Putamen (tissue), 1 donor: ENCODE data around the gene TCERG1L.
A peak's percentile ranks its signal among the peaks of the same experiment; 100 is the strongest.
"Not testable (repeated sequence)": the region's sequence is repeated elsewhere in the genome, so short reads cannot be mapped to it uniquely, and the experiment has no call there.

Source experiments
- DNase-seq: peaks from one replicate; pipeline ENCODE4 v3.0.0-alpha.2; 2016; ENCODE audit warnings: low spot score

TCERG1L gene

DNA sequence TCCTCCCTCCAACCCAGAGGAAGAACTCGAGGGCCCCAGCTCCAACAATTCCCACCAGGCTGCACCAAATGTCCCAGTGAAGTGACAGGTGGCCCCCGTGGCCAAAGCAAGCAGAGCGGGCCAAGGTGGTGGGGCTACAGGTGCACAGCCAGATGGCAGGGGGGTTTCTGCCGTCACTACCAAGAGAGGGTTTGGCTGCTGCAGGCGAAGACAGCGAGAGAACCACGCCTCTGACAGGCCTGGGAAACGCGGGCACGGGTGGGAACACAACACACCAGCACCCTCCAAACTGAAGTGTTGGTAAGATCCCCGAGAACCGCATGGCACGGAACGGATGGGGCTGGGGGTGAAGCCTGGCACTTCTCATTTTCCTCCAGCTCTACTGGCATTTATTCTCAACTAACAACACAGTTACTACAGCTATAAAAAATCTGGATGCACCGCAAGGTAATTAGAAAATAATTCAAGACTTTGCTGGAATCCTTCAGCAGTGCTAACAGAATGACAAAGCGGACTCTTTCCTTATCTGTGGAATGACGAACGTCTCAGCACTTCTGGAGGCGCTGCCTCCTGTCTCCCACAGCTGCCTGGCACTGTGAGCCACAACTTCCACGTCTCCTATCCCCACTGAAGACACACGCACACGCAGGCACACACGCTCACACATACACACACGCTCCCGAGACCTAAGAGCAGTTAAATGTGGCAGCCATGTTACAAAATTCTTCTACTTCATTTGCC lies 167.9 kb downstream of the TCERG1L start:
- peak; percentile 8 for DNase-seq

DNA sequence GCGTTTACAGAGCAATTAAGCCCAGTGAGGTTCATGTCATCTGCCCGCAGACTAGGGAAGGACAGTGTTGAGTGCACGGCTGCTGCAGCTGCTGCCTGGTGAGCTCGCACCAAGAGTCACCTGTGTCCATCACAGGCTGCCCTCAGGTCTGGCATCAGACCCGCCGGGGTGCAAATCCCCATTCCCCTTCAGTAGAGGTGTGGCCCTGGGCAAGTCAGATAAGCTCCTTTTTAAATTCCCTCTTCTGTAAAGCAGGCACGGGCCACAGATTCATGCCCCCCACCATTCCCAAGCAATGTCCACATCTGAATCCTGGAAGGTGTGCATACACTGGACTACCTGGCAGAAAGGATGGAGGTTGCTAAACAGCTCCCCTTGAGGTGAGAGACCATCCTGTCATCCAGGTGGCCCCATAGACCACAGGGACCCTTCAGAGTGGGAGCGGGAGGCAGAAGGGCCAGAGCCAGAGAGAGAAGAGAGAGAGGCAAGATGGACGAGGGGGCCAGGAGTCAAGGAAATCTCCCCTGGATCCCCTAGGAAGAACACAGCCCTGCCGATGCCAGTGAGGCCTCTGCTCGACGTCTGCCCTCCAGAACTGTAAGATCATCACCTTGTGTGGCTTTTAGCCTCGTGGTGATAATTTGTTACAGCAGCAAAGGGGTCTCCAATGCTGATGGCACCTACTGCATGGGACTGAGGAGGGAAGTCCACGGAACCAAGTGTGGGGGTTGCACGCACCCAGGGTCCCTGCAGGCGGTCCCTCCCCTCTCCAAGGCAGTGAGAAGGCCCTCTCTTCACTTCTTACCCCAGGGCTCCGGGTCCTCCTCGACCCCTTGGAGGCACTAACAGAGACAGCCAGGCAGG lies 168.8 kb downstream of the TCERG1L start:
- DNase-seq: no peak

DNA sequence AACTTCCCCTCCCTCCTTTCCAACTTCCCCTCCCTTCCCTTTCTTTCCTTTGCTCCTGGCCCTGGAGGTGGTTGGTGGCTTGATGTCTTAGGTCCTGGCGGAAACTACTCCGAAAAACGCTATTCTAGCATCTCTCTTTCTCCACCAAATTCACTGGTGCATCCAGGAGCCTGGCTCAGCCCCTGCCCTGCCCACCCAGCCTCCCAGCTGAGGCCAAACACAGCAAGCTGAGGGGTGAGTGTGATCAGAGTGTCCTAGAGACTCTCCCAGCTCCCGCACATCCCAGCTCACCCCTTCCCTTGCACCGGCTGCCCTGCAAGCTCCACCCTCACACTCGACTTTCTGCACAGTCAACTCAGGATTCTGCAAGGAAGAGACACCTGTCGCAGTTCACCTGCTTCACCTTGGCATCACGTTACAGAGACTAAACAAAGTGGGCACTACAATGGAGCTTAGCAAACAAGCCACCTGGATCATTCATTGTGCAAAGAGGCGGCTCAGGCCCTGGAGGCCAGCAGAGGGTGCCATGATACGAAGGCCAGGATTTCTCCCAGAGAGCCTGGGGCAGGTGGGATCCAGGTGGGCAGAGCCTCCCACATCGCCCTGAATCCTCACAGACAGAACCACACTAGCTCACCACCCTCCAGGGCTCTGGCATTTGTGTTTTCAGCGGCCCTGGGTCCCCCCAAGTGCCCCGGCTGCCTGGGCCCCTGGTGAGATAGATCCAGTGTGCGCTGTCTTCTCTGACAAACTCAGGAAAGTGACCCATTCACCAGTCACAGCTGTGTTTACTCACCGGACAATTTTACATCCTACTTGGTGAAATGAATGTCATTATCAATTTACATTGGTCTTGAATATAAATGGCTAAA lies 169.6 kb downstream of the TCERG1L start:
- no peak for DNase-seq

- no peak for DNase-seq
Observed at GRCh38 chr10:131141207-131141606, 170.3 kb downstream of the TCERG1L start.

- no peak for DNase-seq
Observed at GRCh38 chr10:131140606-131141005, 170.9 kb downstream of the TCERG1L start.

GRCh38 chr10:131137223-131137622 lies 174.3 kb downstream of the TCERG1L start:
- no peak for DNase-seq

- not testable (repeated sequence) for DNase-seq
Observed at GRCh38 chr10:131136336-131136735, 175.2 kb downstream of the TCERG1L start.

DNA sequence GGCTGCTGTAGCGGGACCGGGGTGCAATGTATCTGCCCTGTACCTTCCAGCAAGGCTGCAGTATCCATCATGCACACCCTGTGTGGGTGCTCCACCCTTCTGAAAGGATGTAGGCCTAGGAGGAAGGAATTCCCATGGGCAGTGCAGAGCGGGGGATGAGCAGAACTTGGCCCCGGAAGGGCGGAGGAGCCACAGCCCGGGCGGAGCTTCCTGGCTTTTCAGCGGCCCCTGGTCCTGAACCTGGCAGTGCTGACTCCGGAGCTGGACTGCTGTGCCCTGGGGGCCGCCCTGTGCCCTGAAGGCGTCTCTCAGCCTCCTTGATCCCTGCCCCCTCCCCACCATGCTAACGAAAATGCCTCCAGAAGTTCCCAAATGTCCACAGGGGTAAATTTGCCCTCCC lies 175.8 kb downstream of the TCERG1L start:
- no peak for DNase-seq

- no peak for DNase-seq
Observed at GRCh38 chr10:131134651-131135050, 176.9 kb downstream of the TCERG1L start.

GRCh38 chr10:131134001-131134576 lies 177.4 kb downstream of the TCERG1L start:
- no peak for DNase-seq

DNA sequence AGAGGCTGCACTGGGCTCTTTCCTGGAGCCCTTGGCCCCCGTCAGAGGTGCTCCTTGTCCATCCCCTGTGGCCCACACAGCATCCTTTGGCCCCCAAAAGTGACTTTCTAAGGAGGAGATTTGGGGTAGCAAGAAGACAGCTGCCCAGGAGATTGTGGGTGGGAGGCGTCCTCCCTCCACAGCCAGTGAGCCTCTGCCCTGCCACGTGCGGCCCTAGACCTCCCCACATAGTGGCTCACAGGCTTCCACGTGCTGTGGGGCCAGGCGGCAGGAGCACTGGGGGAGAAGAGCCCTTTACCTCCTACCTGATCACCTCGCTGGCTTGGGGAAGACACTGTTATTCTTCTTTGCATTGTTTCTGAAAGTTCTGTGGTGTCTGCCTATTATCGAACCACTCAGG lies 178.8 kb downstream of the TCERG1L start:
- no peak for DNase-seq

- DNase-seq: no peak
Observed at GRCh38 chr10:131131726-131132591, 179.6 kb downstream of the TCERG1L start.

DNA sequence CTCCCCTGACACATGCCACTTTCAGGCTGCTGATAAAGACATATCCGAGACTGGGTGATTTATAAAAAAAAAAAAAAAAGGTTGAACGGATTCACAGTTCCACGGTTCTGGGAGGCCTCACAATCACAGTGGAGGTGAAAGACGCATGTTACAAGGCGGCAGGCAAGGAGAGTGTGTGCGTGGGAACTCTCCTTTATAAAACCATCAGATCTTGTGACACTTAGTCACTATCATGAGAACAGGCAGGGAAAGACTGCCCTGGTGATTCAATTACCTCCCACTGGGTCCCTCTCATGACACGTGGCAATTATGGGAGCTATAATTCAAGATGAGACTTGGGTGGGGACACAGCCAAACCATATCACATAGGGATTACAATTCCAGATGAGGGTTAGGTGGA lies 181.5 kb downstream of the TCERG1L start:
- DNase-seq: no peak

- DNase-seq: no peak
Observed at GRCh38 chr10:131129544-131129943, 182.0 kb downstream of the TCERG1L start.

DNA sequence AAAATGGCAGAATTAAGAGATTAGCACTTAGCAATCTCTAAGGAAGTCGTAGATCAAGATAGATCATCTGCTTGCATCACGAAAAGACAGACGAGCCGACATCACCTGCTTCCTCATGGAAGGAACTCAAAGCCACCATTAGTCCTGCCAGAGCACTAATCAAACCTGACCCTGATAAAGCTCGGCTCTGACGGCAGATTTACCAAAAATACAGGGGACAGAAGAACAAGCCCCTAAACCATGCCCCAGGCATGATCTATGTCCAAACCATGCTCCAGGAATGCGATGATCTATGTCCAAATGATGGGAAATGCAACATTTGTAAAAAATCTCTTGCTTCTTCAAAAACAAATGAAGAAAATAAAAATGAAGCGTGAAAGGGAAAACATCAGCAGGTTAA lies 182.8 kb downstream of the TCERG1L start:
- no peak for DNase-seq

GRCh38 chr10:131127610-131128009 lies 183.9 kb downstream of the TCERG1L start:
- DNase-seq: no peak

DNA sequence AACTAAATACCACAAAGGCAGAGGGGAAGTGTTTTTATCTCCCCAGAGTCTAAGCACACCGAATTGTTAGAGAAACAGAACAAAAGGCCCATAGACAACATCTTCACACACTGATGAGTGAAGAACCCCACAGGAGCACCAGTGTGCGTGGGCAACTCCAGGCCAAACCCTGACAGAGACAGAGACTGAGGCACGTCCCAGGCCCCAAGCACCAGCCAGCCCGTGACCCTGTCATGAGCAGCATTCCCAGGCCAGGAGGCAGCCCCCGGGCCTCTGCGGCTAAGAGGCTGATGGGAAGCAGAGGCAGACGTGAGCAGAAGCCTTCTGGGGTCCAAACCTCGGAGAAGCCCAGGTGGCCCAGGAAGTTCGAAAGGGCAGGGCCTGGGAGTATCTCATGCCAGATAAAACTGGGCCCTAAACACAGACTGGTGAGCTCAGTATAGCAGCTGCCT lies 184.4 kb downstream of the TCERG1L start:
- no peak for DNase-seq

- DNase-seq: no peak
Observed at GRCh38 chr10:131126321-131127137, 185.0 kb downstream of the TCERG1L start.

- DNase-seq: no peak
Observed at GRCh38 chr10:131125511-131126225, 185.9 kb downstream of the TCERG1L start.
